Prostate gland (tissue), 2 donors: Measurements from ENCODE around the gene B3GLCT.

Experiments
- CTCF ChIP-seq, 4 experiments: fragments of 200-600 bp in 2 of 4; fragments of 450-650 bp in 2 of 4; sonication (generic) in 2 of 4; IDR thresholded peaks; 1 replicate in 3 of 4; 2 replicates in 1 of 4; pipeline ENCODE4 v1.5.1; 2016 to 2019; ENCODE audit warnings: antibody characterized with exemption in 4 of 4, mild to moderate bottlenecking in 2 of 4, moderate library complexity in 2 of 4
- POLR2A ChIP-seq: fragments of 450-650 bp; IDR thresholded peaks from one replicate; pipeline ENCODE4 v1.6.1; 2016; ENCODE audit warnings: antibody characterized with exemption, mild to moderate bottlenecking
- POLR2AphosphoS5 ChIP-seq: sonication (generic); formaldehyde crosslinking; IDR thresholded peaks from one replicate; pipeline ENCODE4 v1.6.1; 2017; ENCODE audit warnings: antibody characterized with exemption

GRCh38 chr13:31248361-31248760 is 48.6 kb downstream of the B3GLCT start:
- TF ChIP-seq CTCF (IDR thresholded peaks at IDR 0.05) (no peak), POLR2AphosphoS5 (no peak), POLR2A (no peak)
